ENCODE results near the gene KDM4B. TPM values are rescaled to one million over a fixed set of nuclear protein-coding genes. Genes with fewer than 3 reads are reported as not detected.

The KDM4B gene
- total RNA-seq, 4 donors from 2014 or later: 28.7 to 75.1 (median 46.1) TPM

GRCh38 chr19:5139583-5140325 lies 170.8 kb downstream of the KDM4B start:
- Histone ChIP-seq H3K4me3 (no peak overlapping the region), H3K36me3 (peaks cover 0 to 91% (median 0%) of the 10 kb centered on the region in 3 donors), H3K9me3 (peaks cover 0 to 3% (median 0%) of the 10 kb centered on the region in 4 donors), H3K27ac (peak overlapping the region in 1 of 4 donors; percentile 57), H3K27me3 (no peaks in the 10 kb centered on the region), H3K4me1 (peaks cover 0 to 11% (median 5%) of the 10 kb centered on the region in 4 donors)
- TF ChIP-seq POLR2A (IDR thresholded peaks at IDR 0.05) (no peak), CTCF (IDR thresholded peaks at IDR 0.05) (no peak)
- no peak for DNase-seq

GRCh38 chr19:5141129-5141849 lies 172.4 kb downstream of the KDM4B start:
- Histone ChIP-seq H3K36me3 (peaks cover 0 to 91% (median 0%) of the 10 kb centered on the region in 3 donors), H3K4me1 (peaks cover 0 to 11% (median 5%) of the 10 kb centered on the region in 4 donors), H3K9me3 (no peaks in the 10 kb centered on the region), H3K27me3 (no peaks in the 10 kb centered on the region), H3K4me3 (no peak overlapping the region), H3K27ac (no peak overlapping the region)
- no peak for TF ChIP-seq CTCF (IDR thresholded peaks at IDR 0.05)
- TF ChIP-seq POLR2A (IDR thresholded peaks at IDR 0.05): no peak
- DNase-seq: no peak

- TF ChIP-seq POLR2A (IDR thresholded peaks at IDR 0.05): no peak
- no peak for TF ChIP-seq CTCF (IDR thresholded peaks at IDR 0.05)
- Histone ChIP-seq H3K36me3 (peaks cover 0 to 89% (median 0%) of the 10 kb centered on the region in 3 donors), H3K4me1 (peaks cover 0 to 11% (median 5%) of the 10 kb centered on the region in 4 donors), H3K27me3 (no peaks in the 10 kb centered on the region), H3K4me3 (no peak overlapping the region), H3K9me3 (no peaks in the 10 kb centered on the region), H3K27ac (no peak overlapping the region)
- no peak for DNase-seq
These were observed 173.2 kb downstream of the KDM4B start for GRCh38 chr19:5141850-5142724.

GRCh38 chr19:5142725-5143097 lies 173.8 kb downstream of the KDM4B start:
- Histone ChIP-seq H3K27me3 (no peaks in the 10 kb centered on the region), H3K4me3 (no peak overlapping the region), H3K4me1 (peaks cover 0 to 11% (median 5%) of the 10 kb centered on the region in 4 donors), H3K27ac (peak overlapping the region in 1 of 4 donors; percentile 52), H3K9me3 (no peaks in the 10 kb centered on the region), H3K36me3 (peaks cover 0 to 87% (median 0%) of the 10 kb centered on the region in 3 donors)
- TF ChIP-seq CTCF (IDR thresholded peaks at IDR 0.05): no peak
- TF ChIP-seq POLR2A (IDR thresholded peaks at IDR 0.05): no peak
- DNase-seq: no peak

All from Peyer's patch (tissue), 4 donors.